Measurements from ENCODE around the gene SLC9A4.

DNA sequence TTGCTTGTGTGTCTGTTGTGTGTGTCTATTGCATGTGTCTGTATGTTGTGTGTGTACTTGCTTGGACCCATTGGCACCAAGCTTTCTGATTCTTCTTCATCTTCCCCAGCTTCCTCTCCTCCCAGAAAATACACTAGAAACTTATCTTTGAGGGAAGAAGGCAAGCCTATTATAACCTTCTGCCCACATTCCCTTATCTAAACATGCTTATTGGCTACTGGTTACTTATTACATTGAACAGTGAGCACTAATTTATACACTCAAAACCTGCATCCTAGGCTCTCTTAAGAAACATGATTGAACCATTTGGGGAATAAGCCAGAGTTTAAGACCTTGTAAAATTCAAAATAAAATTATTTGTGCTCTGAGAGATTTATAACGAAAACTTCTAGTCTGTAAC is 26.5 kb downstream of the SLC9A4 start:
- TF ChIP-seq, protein P1, sequence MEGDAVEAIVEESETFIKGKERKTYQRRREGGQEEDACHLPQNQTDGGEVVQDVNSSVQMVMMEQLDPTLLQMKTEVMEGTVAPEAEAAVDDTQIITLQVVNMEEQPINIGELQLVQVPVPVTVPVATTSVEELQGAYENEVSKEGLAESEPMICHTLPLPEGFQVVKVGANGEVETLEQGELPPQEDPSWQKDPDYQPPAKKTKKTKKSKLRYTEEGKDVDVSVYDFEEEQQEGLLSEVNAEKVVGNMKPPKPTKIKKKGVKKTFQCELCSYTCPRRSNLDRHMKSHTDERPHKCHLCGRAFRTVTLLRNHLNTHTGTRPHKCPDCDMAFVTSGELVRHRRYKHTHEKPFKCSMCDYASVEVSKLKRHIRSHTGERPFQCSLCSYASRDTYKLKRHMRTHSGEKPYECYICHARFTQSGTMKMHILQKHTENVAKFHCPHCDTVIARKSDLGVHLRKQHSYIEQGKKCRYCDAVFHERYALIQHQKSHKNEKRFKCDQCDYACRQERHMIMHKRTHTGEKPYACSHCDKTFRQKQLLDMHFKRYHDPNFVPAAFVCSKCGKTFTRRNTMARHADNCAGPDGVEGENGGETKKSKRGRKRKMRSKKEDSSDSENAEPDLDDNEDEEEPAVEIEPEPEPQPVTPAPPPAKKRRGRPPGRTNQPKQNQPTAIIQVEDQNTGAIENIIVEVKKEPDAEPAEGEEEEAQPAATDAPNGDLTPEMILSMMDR (conservative IDR thresholded peaks at IDR 0.05 in 1 of 2, IDR thresholded peaks at IDR 0.05 in 1 of 2; ENCODE audit: low read depth in 1 of 2, low read length in 2 of 2), result no peak
- TF ChIP-seq EZH2 (IDR thresholded peaks at IDR 0.05; ENCODE audit: low read length, missing control alignments), result no peak

Data from fibroblast of lung (primary cell).